Effector CD8-positive, alpha-beta T cell (primary cell): ENCODE results near the gene OGG1.
"Not testable (repeated sequence)": the region's sequence is repeated elsewhere in the genome, so short reads cannot be mapped to it uniquely, and the experiment has no call there.

Experiments used
- DNase-seq: peaks from one replicate; lab custom pipeline; 2025; lab: John Stamatoyannopoulos, UW

OGG1 gene

GRCh38 chr3:9765865-9766264 lies 16.1 kb downstream of the OGG1 start:
- DNase-seq, result no peak

GRCh38 chr3:9767418-9767817 lies 17.7 kb downstream of the OGG1 start:
- DNase-seq, result no peak

- DNase-seq, result no peak
These were observed 18.5 kb downstream of the OGG1 start for GRCh38 chr3:9768141-9768775.

- DNase-seq, result no peak
These were observed 19.3 kb downstream of the OGG1 start for GRCh38 chr3:9769012-9769411.

GRCh38 chr3:9769426-9770275 lies 19.9 kb downstream of the OGG1 start, which contains the start of gene CAMK1:
Gene CAMK1 (minus strand): TSS chr3:9769947. CDS start chr3:9767749, 2,198 bp downstream.
- DNase-seq, result no peak

GRCh38 chr3:9770276-9770812 lies 20.6 kb downstream of the OGG1 start:
- no peak for DNase-seq

- DNase-seq, result not testable (repeated sequence)
These were observed 21.3 kb downstream of the OGG1 start for GRCh38 chr3:9771007-9771406.

- no peak for DNase-seq
These were observed 27.3 kb downstream of the OGG1 start for GRCh38 chr3:9776896-9777693.

- no peak for DNase-seq
These were observed 27.9 kb downstream of the OGG1 start for GRCh38 chr3:9777694-9778021.

- no peak for DNase-seq
These were observed 28.7 kb downstream of the OGG1 start for GRCh38 chr3:9778143-9779074.

- DNase-seq, result no peak
These were observed 29.4 kb downstream of the OGG1 start for GRCh38 chr3:9779075-9779593.

- no peak for DNase-seq
These were observed 30.1 kb downstream of the OGG1 start for GRCh38 chr3:9779721-9780457.

GRCh38 chr3:9780458-9780812 lies 30.7 kb downstream of the OGG1 start:
- DNase-seq, result no peak

GRCh38 chr3:9780910-9781309 lies 31.2 kb downstream of the OGG1 start:
- no peak for DNase-seq

GRCh38 chr3:9781551-9781950 lies 31.8 kb downstream of the OGG1 start:
- DNase-seq, result no peak

GRCh38 chr3:9781978-9782603 lies 32.3 kb downstream of the OGG1 start:
- no peak for DNase-seq

- DNase-seq, result no peak
These were observed 33.0 kb downstream of the OGG1 start for GRCh38 chr3:9782770-9783169.

GRCh38 chr3:9783954-9784353 lies 34.2 kb downstream of the OGG1 start:
- no peak for DNase-seq

- no peak for DNase-seq
These were observed 35.2 kb downstream of the OGG1 start for GRCh38 chr3:9784965-9785364.

GRCh38 chr3:9785602-9786001 lies 35.9 kb downstream of the OGG1 start:
- DNase-seq, result no peak
